Measurements from ENCODE around the gene DDX60. TPM values are rescaled to one million over a fixed set of nuclear protein-coding genes. Genes with fewer than 3 reads are reported as not detected.

Gene DDX60
- polyA plus RNA-seq, 1 donor from 2014 or later = not detected

DNA sequence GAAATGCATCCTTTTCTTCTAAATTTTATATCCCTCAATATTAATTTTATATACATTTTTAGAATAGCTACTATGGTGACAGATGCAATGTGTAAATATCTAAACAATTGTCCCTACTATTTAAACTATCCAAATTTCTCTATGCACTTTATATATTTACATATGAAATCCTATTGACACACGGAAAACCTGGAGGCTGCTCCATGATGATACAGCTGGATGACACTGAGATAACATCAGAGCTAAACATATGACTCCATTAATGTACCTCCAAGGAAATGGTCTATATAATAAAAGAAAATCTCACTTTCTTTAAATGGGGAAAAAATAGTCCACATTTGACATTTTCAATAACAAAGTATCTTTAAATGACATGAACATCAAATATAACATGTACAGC is 43.7 kb downstream of the DDX60 start:
- Histone ChIP-seq H3K4me3 (ENCODE audit: low read length) (no peak overlapping the region), H3K27me3 (ENCODE audit: insufficient read depth, low read depth, low read length) (no peaks in the 10 kb centered on the region), H4K20me1 (ENCODE audit: insufficient read depth) (no peaks in the 10 kb centered on the region), H3K9me2 (ENCODE audit: insufficient read depth, low read length) (no peaks in the 10 kb centered on the region), H3K36me3 (ENCODE audit: insufficient read depth, low read length) (no peaks in the 10 kb centered on the region), H3K4me2 (ENCODE audit: low read length) (no peak overlapping the region), H3K9ac (ENCODE audit: low read length) (no peak overlapping the region), H2AFZ (ENCODE audit: low read depth, low read length) (no peak overlapping the region), H3K27ac (ENCODE audit: low read length) (no peak overlapping the region), H3K9me3 (ENCODE audit: low read length) (no peaks in the 10 kb centered on the region), H3F3A (ENCODE audit: insufficient read depth, low read length, poor library complexity, severe bottlenecking) (no peaks in the 10 kb centered on the region), H3K79me2 (replicated peaks; ENCODE audit: insufficient read depth, low read length) (no peaks in the 10 kb centered on the region)
- TF ChIP-seq POLR2AphosphoS5 (IDR thresholded peaks at IDR 0.05) (no peak), RAD21 (conservative IDR thresholded peaks at IDR 0.05) (no peak), EP300 (conservative IDR thresholded peaks at IDR 0.05; ENCODE audit: poor library complexity, severe bottlenecking) (no peak), SMC3 (conservative IDR thresholded peaks at IDR 0.05; ENCODE audit: poor library complexity) (no peak), CTCF (IDR thresholded peaks at IDR 0.05; ENCODE audit: poor library complexity, severe bottlenecking) (no peak), REST (IDR thresholded peaks at IDR 0.05; ENCODE audit: borderline replicate concordance) (no peak), EZH2 (IDR thresholded peaks at IDR 0.05; ENCODE audit: borderline replicate concordance, insufficient read depth, low read length, poor library complexity, severe bottlenecking) (no peak), MXI1 (conservative IDR thresholded peaks at IDR 0.05; ENCODE audit: poor library complexity, severe bottlenecking) (no peak)

- H3K4me2 ChIP-seq (ENCODE audit: low read length) = no peak overlapping the region
- H2AFZ ChIP-seq (ENCODE audit: low read depth, low read length) = no peak overlapping the region
- H4K20me1 ChIP-seq (ENCODE audit: insufficient read depth) = no peaks in the 10 kb centered on the region
- no peaks in the 10 kb centered on the region for H3F3A ChIP-seq (ENCODE audit: insufficient read depth, low read length, poor library complexity, severe bottlenecking)
- no peak overlapping the region for H3K4me3 ChIP-seq (ENCODE audit: low read length)
- H3K27me3 ChIP-seq (ENCODE audit: insufficient read depth, low read depth, low read length) = no peaks in the 10 kb centered on the region
- no peaks in the 10 kb centered on the region for H3K36me3 ChIP-seq (ENCODE audit: insufficient read depth, low read length)
- no peak overlapping the region for H3K9ac ChIP-seq (ENCODE audit: low read length)
- TF ChIP-seq TAF1 (IDR thresholded peaks at IDR 0.05; ENCODE audit: low read depth) (no peak), POLR2AphosphoS5 (IDR thresholded peaks at IDR 0.05) (no peak), RAD21 (conservative IDR thresholded peaks at IDR 0.05) (no peak), EP300 (conservative IDR thresholded peaks at IDR 0.05; ENCODE audit: poor library complexity, severe bottlenecking) (no peak), EZH2 (IDR thresholded peaks at IDR 0.05; ENCODE audit: borderline replicate concordance, insufficient read depth, low read length, poor library complexity, severe bottlenecking) (no peak), CTCF (IDR thresholded peaks at IDR 0.05; ENCODE audit: poor library complexity, severe bottlenecking) (no peak), SMC3 (conservative IDR thresholded peaks at IDR 0.05; ENCODE audit: poor library complexity) (no peak), MXI1 (conservative IDR thresholded peaks at IDR 0.05; ENCODE audit: poor library complexity, severe bottlenecking) (no peak)
- no peak overlapping the region for H3K27ac ChIP-seq (ENCODE audit: low read length)
- H3K79me2 ChIP-seq (replicated peaks; ENCODE audit: insufficient read depth, low read length) = no peaks in the 10 kb centered on the region
- H3K9me3 ChIP-seq (ENCODE audit: low read length) = no peaks in the 10 kb centered on the region
- H3K9me2 ChIP-seq (ENCODE audit: insufficient read depth, low read length) = no peaks in the 10 kb centered on the region
These were observed 44.7 kb downstream of the DDX60 start for GRCh38 chr4:168273838-168274237.

Measured in neural cell (in vitro differentiated cells).